A549 (cell line): ENCODE data around the gene MYH14. TPM values are rescaled to one million over a fixed set of nuclear protein-coding genes. Genes with fewer than 3 reads are reported as not detected.

Source experiments
- ATAC-seq, 2 experiments: fragments of 200-7000 bp in 1 of 2; fragments of >200 bp in 1 of 2; cut with Nextera tagmentation in 1 of 2; cut with Tn5 transposase in 1 of 2; 3 replicates each; pipeline versions ENCODE4 v1.8.0 to v1.9.1; 2018 to 2020; ENCODE audit warnings: mild to moderate bottlenecking in 1 of 2, moderate library complexity in 1 of 2
- CTCF ChIA-PET: fragments of 300-600 bp; sonication (Branson Sonifier 250); formaldehyde crosslinking; extraction: SDS; loops from one replicate; lab custom pipeline; 2021; ENCODE audit warnings: antibody characterized with exemption, inconsistent platforms; lab: Yijun Ruan, JAX
- POLR2A ChIA-PET: fragments of 350-600 bp; formaldehyde crosslinking; extraction: SDS; loops from one replicate; lab custom pipeline; 2021; ENCODE audit warnings: antibody characterized with exemption, inconsistent platforms; lab: Yijun Ruan, JAX
- DNase-seq, 2 experiments: peaks; one replicate each; pipeline versions ENCODE4 v3.0.0 to v3.0.0-alpha.2; 2011 to 2016; ENCODE audit warnings: low read depth in 1 of 2, low spot score in 1 of 2
- FAIRE-seq: peaks from 2 replicates; lab custom pipeline; 2011; peaks lifted over from hg19 to GRCh38; lab: Jason Lieb, UNC
- H3K27ac ChIP-seq, 2 experiments: fragments of >200 bp; sonication (Bioruptor Twin); formaldehyde crosslinking; 3 replicates each; pipeline ENCODE4 v1.5.1; 2016 to 2017
- H3K4me1 ChIP-seq: fragments of >200 bp; sonication (Bioruptor Twin); formaldehyde crosslinking; 3 replicates; pipeline ENCODE4 v1.6.1; 2016
- H3K4me2 ChIP-seq: fragments of >200 bp; sonication (Bioruptor Twin); formaldehyde crosslinking; 3 replicates; pipeline ENCODE4 v1.6.1; 2016
- H3K4me3 ChIP-seq: fragments of >200 bp; sonication (Bioruptor Twin); formaldehyde crosslinking; 3 replicates; pipeline ENCODE4 v1.5.1; 2016
- H3K9me3 ChIP-seq: fragments of >200 bp; sonication (Bioruptor Twin); formaldehyde crosslinking; 3 replicates; pipeline ENCODE4 v1.6.1; 2016
- CBX2 ChIP-seq: fragments of 200-600 bp; sonication (generic); IDR thresholded peaks from 2 replicates; pipeline ENCODE4 v1.6.1; 2016; ENCODE audit warnings: low read depth, mild to moderate bottlenecking, borderline replicate concordance
- CHD4 ChIP-seq: fragments of 200-600 bp; sonication (generic); IDR thresholded peaks from 2 replicates; pipeline ENCODE4 v1.6.1; 2016; ENCODE audit warnings: antibody characterized with exemption, mild to moderate bottlenecking, borderline replicate concordance
- EHMT2 ChIP-seq: fragments of 200-600 bp; sonication (generic); IDR thresholded peaks from 2 replicates; pipeline ENCODE4 v1.6.1; 2016; ENCODE audit warnings: antibody characterized with exemption, low read depth, mild to moderate bottlenecking, moderate library complexity
- EP300 ChIP-seq, 2 experiments: fragments of >200 bp; sonication (Bioruptor Twin); formaldehyde crosslinking; IDR thresholded peaks; 2 replicates in 1 of 2; 3 replicates in 1 of 2; pipeline ENCODE4 v1.6.1; 2016 to 2017
- FOSB ChIP-seq: fragments of 250-450 bp; sonication (Bioruptor Pico); IDR thresholded peaks from 2 replicates; pipeline ENCODE4 v1.5.0; 2020; ENCODE audit warnings: mild to moderate bottlenecking, moderate library complexity
- JUN ChIP-seq, 2 experiments: fragments of >200 bp; sonication (Bioruptor Twin); formaldehyde crosslinking; IDR thresholded peaks; 2 replicates in 1 of 2; 3 replicates in 1 of 2; pipeline ENCODE4 v1.6.1; 2016 to 2017
- KDM5A ChIP-seq: fragments of 200-600 bp; sonication (generic); IDR thresholded peaks from 2 replicates; pipeline ENCODE4 v1.6.1; 2016; ENCODE audit warnings: antibody characterized with exemption, mild to moderate bottlenecking
- MAZ ChIP-seq: fragments of 150-350 bp; IDR thresholded peaks from 2 replicates; pipeline ENCODE4 v1.6.1; 2014; ENCODE audit warnings: antibody characterized with exemption, low read depth, low read length, borderline replicate concordance
- MYC ChIP-seq: IDR thresholded peaks from 2 replicates; pipeline ENCODE4 v1.6.1; 2012; ENCODE audit warnings: mild to moderate bottlenecking, inconsistent platforms, low read length, improper control_type of control experiment, borderline replicate concordance
- PHF8 ChIP-seq: fragments of 200-600 bp; sonication (generic); IDR thresholded peaks from 2 replicates; pipeline ENCODE4 v1.6.1; 2016; ENCODE audit warnings: low read depth, mild to moderate bottlenecking, antibody characterized with exemption, moderate library complexity, borderline replicate concordance
- RAD21 ChIP-seq, 2 experiments: fragments of >200 bp in 1 of 2; sonication (Bioruptor Twin) in 1 of 2; formaldehyde crosslinking in 1 of 2; IDR thresholded peaks in 1 of 2; conservative IDR thresholded peaks in 1 of 2; 2 replicates in 1 of 2; 3 replicates in 1 of 2; pipeline ENCODE4 v1.6.1; 2012 to 2018; ENCODE audit warnings: inconsistent platforms in 1 of 2
- REST ChIP-seq: fragments of 200-600 bp; sonication (generic); IDR thresholded peaks from 2 replicates; pipeline ENCODE4 v1.6.1; 2016; ENCODE audit warnings: antibody characterized with exemption, mild to moderate bottlenecking, moderate library complexity
- ZFP36 ChIP-seq: fragments of 450-650 bp; IDR thresholded peaks from 2 replicates; pipeline ENCODE4 v1.6.1; 2014; ENCODE audit warnings: borderline replicate concordance; ENCODE audit not compliant: partially characterized antibody
- WGBS: methylation state at CpG from one replicate; pipeline ENCODE4 v1.1.6; 2017; ENCODE audit errors: missing lambda C conversion rate; 5-methylcytosine and 5-hydroxymethylcytosine counted together
- polyA plus RNA-seq, 4 experiments: library from polyadenylated mRNA; depleted of rRNA in 3 of 4; stranded (reverse); fragments of >200 nt; fragmentation: RNase III in 1 of 4; extraction: RNeasy Plus Mini Kit Qiagen cat#74134 plus additional on column Dnase treatment in 1 of 4; gene quantifications; 2 replicates in 3 of 4; 3 replicates in 1 of 4; pipeline ENCODE4 v1.2.3, GENCODE V29; 2011 to 2017
- TF ChIP-seq, protein P1 (sequence below): IDR thresholded peaks from 2 replicates; pipeline ENCODE4 v1.6.1; 2012
- TF ChIP-seq, protein P2 (sequence below): fragments of 250-450 bp; sonication (Bioruptor Pico); IDR thresholded peaks from 2 replicates; pipeline ENCODE4 v1.5.0; 2020; ENCODE audit warnings: low read depth, mild to moderate bottlenecking, moderate library complexity
- TF ChIP-seq, protein P3 (sequence below): fragments of 250-450 bp; sonication (Bioruptor Pico); IDR thresholded peaks from 2 replicates; pipeline ENCODE4 v1.5.0; 2021; ENCODE audit warnings: mild to moderate bottlenecking, moderate library complexity, borderline replicate concordance

The MYH14 gene
- polyA plus RNA-seq, 2 of the 4 experiments (the other 2 are of a cell fraction) = 4.0 to 7.0 TPM

- ChIA-PET CTCF (interaction anchor here (0.6 to 1.8 kb wide), 5 partner anchors 12 to 141 kb away, joined by 3 to 8 read pairs (median 4); no protein-coding TSS in a partner anchor), POLR2A (no interaction called here)
- no peak for DNase-seq
- ATAC-seq = no peak
- H3K4me3 ChIP-seq = no peak overlapping the region
- no peak overlapping the region for H3K27ac ChIP-seq
- WGBS = 84% methylated on average over 15 of the region's 15 CpGs
- TF ChIP-seq JUN (IDR thresholded peaks at IDR 0.05) (no peak), CBX2 (no peak)
- peaks cover 26% of the 10 kb centered on the region for H3K9me3 ChIP-seq
- H3K4me2 ChIP-seq = no peak overlapping the region
- no peak for FAIRE-seq
- no peaks in the 10 kb centered on the region for H3K4me1 ChIP-seq
Measured at GRCh38 chr19:50290775-50291174, 87.4 kb downstream of the MYH14 start.

- 88% methylated on average over 8 of the region's 11 CpGs for WGBS
- Histone ChIP-seq H3K27ac (no peak overlapping the region), H3K4me3 (no peak overlapping the region), H3K4me1 (no peaks in the 10 kb centered on the region), H3K4me2 (no peak overlapping the region), H3K9me3 (peaks cover 11% of the 10 kb centered on the region)
- CTCF ChIA-PET = interaction anchor here (0.5 to 2.1 kb wide), 3 partner anchors 10 to 145 kb away, joined by 3 to 11 read pairs (median 3); no protein-coding TSS in a partner anchor
- ATAC-seq (no peak), DNase-seq (no peak), FAIRE-seq (no peak)
- TF ChIP-seq KDM5A (no peak), FOSB (no peak), CBX2 (no peak), REST (no peak), PHF8 (no peak), EHMT2 (no peak), EP300 (IDR thresholded peaks at IDR 0.05) (no peak), MYC (no peak), MAZ (no peak), RAD21 (conservative IDR thresholded peaks at IDR 0.05 in 1 of 2, IDR thresholded peaks at IDR 0.05 in 1 of 2) (no peak), CHD4 (no peak), ZFP36 (no peak)
- TF ChIP-seq, protein P1, sequence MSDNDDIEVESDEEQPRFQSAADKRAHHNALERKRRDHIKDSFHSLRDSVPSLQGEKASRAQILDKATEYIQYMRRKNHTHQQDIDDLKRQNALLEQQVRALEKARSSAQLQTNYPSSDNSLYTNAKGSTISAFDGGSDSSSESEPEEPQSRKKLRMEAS = no peak
- TF ChIP-seq, protein P2, sequence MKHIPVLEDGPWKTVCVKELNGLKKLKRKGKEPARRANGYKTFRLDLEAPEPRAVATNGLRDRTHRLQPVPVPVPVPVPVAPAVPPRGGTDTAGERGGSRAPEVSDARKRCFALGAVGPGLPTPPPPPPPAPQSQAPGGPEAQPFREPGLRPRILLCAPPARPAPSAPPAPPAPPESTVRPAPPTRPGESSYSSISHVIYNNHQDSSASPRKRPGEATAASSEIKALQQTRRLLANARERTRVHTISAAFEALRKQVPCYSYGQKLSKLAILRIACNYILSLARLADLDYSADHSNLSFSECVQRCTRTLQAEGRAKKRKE (CRISPR knock-in tag) = no peak
- TF ChIP-seq, protein P3, sequence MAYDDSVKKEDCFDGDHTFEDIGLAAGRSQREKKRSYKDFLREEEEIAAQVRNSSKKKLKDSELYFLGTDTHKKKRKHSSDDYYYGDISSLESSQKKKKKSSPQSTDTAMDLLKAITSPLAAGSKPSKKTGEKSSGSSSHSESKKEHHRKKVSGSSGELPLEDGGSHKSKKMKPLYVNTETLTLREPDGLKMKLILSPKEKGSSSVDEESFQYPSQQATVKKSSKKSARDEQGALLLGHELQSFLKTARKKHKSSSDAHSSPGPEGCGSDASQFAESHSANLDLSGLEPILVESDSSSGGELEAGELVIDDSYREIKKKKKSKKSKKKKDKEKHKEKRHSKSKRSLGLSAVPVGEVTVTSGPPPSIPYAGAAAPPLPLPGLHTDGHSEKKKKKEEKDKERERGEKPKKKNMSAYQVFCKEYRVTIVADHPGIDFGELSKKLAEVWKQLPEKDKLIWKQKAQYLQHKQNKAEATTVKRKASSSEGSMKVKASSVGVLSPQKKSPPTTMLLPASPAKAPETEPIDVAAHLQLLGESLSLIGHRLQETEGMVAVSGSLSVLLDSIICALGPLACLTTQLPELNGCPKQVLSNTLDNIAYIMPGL (CRISPR knock-in tag) = no peak
- POLR2A ChIA-PET = no interaction called here
Measured at GRCh38 chr19:50292216-50292827, 88.9 kb downstream of the MYH14 start.
